ENCODE results near the gene KL. TPM values are rescaled to one million over a fixed set of nuclear protein-coding genes. Genes with fewer than 3 reads are reported as not detected.

KL gene
- total and polyA plus RNA-seq, 2 donors (not counting 1 experiment from before 2014, with no cell fraction given), result 0.07 TPM; not detected in 1

- H3K9me3 ChIP-seq (ENCODE audit: control extremely low read depth in 1 of 3, control insufficient read depth in 2 of 3, insufficient read depth in 1 of 3, low read length in 2 of 3), result no peaks in the 10 kb centered on the region
- TF ChIP-seq EZH2 (IDR thresholded peaks at IDR 0.05; ENCODE audit: borderline replicate concordance, insufficient read depth, low read depth, low read length, poor library complexity, severe bottlenecking) (no peak), CTCF (IDR thresholded peaks at IDR 0.05) (no peak)
- Mint-ChIP-seq H3K4me1 (no peaks in the 10 kb centered on the region), H3K27me3 (no peaks in the 10 kb centered on the region), H3K4me3 (no peak overlapping the region), H3K27ac (no peak overlapping the region), H3K9me3 (ENCODE audit: insufficient read depth) (no peaks in the 10 kb centered on the region)
- WGBS (ENCODE audit: insufficient coverage), result no CpG with 5 or more reads among the region's 2 CpGs
- no peaks in the 10 kb centered on the region for H3K79me2 ChIP-seq (ENCODE audit: control insufficient read depth, insufficient read depth, low read length)
- no peak overlapping the region for H2AFZ ChIP-seq (ENCODE audit: insufficient read depth, low read depth, low read length, poor library complexity, severe bottlenecking)
- no peak overlapping the region for H3K4me3 ChIP-seq (ENCODE audit: control extremely low read depth in 1 of 5, extremely low read depth in 1 of 5, insufficient read depth in 1 of 5, low read depth in 2 of 5, low read length in 4 of 5)
- no peak overlapping the region for H3K4me2 ChIP-seq (replicated peaks; ENCODE audit: low read depth, low read length, poor library complexity, severe bottlenecking)
- H3K27me3 ChIP-seq (replicated peaks in 1 of 4; ENCODE audit: control extremely low read depth in 1 of 4, control insufficient read depth in 3 of 4, insufficient read depth in 4 of 4, low read length in 3 of 4), result no peaks in the 10 kb centered on the region
- no peaks in the 10 kb centered on the region for H4K20me1 ChIP-seq (ENCODE audit: control insufficient read depth, insufficient read depth, low read length, poor library complexity, severe bottlenecking)
- ChIA-PET POLR2A (no interaction called here), CTCF (no interaction called here)
- intact Hi-C loops (cut with micrococcal nuclease), result no loop called here
- ATAC-seq (ENCODE audit: low read depth) (no peak), DNase-seq (no peak)
- H3K27ac ChIP-seq (ENCODE audit: low read length in 2 of 2), result no peak overlapping the region
- no peak overlapping the region for H3K9ac ChIP-seq (ENCODE audit: low read length)
- no peaks in the 10 kb centered on the region for H3K36me3 ChIP-seq (replicated peaks in 1 of 2; ENCODE audit: control extremely low read depth in 1 of 2, control insufficient read depth in 1 of 2, extremely low read depth in 1 of 2, insufficient read depth in 2 of 2, low read length in 1 of 2)
- no peaks in the 10 kb centered on the region for H3K4me1 ChIP-seq (ENCODE audit: control insufficient read depth in 2 of 2, insufficient read depth in 2 of 2, low read length in 2 of 2)
These were observed 53.1 kb downstream of the KL start for GRCh38 chr13:33069365-33069764.

GRCh38 chr13:33070713-33071112 lies 54.5 kb downstream of the KL start:
- ChIA-PET CTCF (no interaction called here), POLR2A (no interaction called here)
- no peak overlapping the region for H3K27ac ChIP-seq (ENCODE audit: low read length in 2 of 2)
- no peak overlapping the region for H3K4me3 ChIP-seq (ENCODE audit: control extremely low read depth in 1 of 5, extremely low read depth in 1 of 5, insufficient read depth in 1 of 5, low read depth in 2 of 5, low read length in 4 of 5)
- no peaks in the 10 kb centered on the region for H4K20me1 ChIP-seq (ENCODE audit: control insufficient read depth, insufficient read depth, low read length, poor library complexity, severe bottlenecking)
- intact Hi-C loops (cut with micrococcal nuclease), result no loop called here
- H3K9me3 ChIP-seq (ENCODE audit: control extremely low read depth in 1 of 3, control insufficient read depth in 2 of 3, insufficient read depth in 1 of 3, low read length in 2 of 3), result no peaks in the 10 kb centered on the region
- TF ChIP-seq CTCF (IDR thresholded peaks at IDR 0.05) (no peak), EZH2 (IDR thresholded peaks at IDR 0.05; ENCODE audit: borderline replicate concordance, insufficient read depth, low read depth, low read length, poor library complexity, severe bottlenecking) (no peak)
- DNase-seq, result no peak
- no peak overlapping the region for H2AFZ ChIP-seq (ENCODE audit: insufficient read depth, low read depth, low read length, poor library complexity, severe bottlenecking)
- no peak overlapping the region for H3K9ac ChIP-seq (ENCODE audit: low read length)
- no peak overlapping the region for H3K27ac Mint-ChIP-seq
- no peaks in the 10 kb centered on the region for H3K4me1 Mint-ChIP-seq
- H3K79me2 ChIP-seq (ENCODE audit: control insufficient read depth, insufficient read depth, low read length), result no peaks in the 10 kb centered on the region
- WGBS (ENCODE audit: insufficient coverage), result 90% methylated on average over 2 of the region's 2 CpGs
- H3K9me3 Mint-ChIP-seq (ENCODE audit: insufficient read depth), result no peaks in the 10 kb centered on the region
- H3K4me1 ChIP-seq (ENCODE audit: control insufficient read depth in 2 of 2, insufficient read depth in 2 of 2, low read length in 2 of 2), result no peaks in the 10 kb centered on the region
- no peaks in the 10 kb centered on the region for H3K27me3 ChIP-seq (replicated peaks in 1 of 4; ENCODE audit: control extremely low read depth in 1 of 4, control insufficient read depth in 3 of 4, insufficient read depth in 4 of 4, low read length in 3 of 4)
- H3K4me3 Mint-ChIP-seq, result no peak overlapping the region
- H3K4me2 ChIP-seq (replicated peaks; ENCODE audit: low read depth, low read length, poor library complexity, severe bottlenecking), result no peak overlapping the region
- ATAC-seq (ENCODE audit: low read depth), result no peak
- H3K36me3 ChIP-seq (replicated peaks in 1 of 2; ENCODE audit: control extremely low read depth in 1 of 2, control insufficient read depth in 1 of 2, extremely low read depth in 1 of 2, insufficient read depth in 2 of 2, low read length in 1 of 2), result no peaks in the 10 kb centered on the region
- H3K27me3 Mint-ChIP-seq, result no peaks in the 10 kb centered on the region
